Thyroid gland (tissue), 4 donors: ENCODE measurements around the gene SHISA9.

Experiments
- POLR2A ChIP-seq, 2 donors: fragments of 450-650 bp; IDR thresholded peaks; one replicate each; pipeline ENCODE4 v1.6.1; 2017; ENCODE audit warnings: antibody characterized with exemption in 2 of 2, mild to moderate bottlenecking in 2 of 2, moderate library complexity in 1 of 2
- TF ChIP-seq, protein P1 (sequence below), 6 experiments: fragments of 200-600 bp in 3 of 6; fragments of 450-650 bp in 3 of 6; sonication (generic) in 3 of 6; IDR thresholded peaks; one replicate each; pipeline ENCODE4 v1.5.1; 2016 to 2019; ENCODE audit warnings: antibody characterized with exemption in 6 of 6, mild to moderate bottlenecking in 2 of 6, inconsistent platforms in 1 of 6, moderate library complexity in 1 of 6

DNA sequence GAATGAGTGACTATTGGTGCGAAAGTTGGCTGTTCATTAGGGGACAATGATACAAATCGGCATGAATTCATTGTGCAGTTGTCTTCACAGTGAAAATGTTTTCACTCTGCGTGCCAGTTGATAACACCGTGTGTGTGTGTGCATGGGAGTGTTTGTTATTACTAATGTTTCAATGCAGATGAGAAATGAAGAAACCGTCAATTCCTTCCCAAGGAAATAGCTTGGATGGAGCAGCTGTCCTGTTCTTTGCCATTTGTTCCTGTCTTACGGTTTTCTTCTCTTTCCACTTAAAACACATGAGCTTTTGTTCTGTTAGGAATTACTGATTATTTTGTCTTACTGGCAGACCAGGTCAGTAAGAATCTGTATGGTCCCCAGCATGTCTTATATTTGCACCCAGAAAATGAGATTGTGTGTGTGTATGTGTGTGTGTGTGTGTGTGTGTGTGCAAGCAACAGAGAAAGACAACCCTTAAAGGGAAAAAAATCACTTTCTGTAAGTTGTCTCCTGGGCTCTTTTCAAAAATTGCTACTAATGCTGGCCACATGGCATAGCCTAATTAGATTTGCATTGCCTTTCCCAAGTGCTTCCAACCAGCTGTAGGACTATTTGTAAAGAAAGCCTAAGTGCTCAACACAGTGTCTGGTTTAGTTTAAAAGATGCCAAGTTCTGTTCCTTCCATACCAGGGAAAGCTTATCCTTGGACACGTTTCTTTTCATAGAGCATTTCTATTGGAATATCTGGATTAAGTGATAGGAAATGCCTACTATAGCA, 23.8 kb downstream of the SHISA9 start:
- TF ChIP-seq, protein P1, sequence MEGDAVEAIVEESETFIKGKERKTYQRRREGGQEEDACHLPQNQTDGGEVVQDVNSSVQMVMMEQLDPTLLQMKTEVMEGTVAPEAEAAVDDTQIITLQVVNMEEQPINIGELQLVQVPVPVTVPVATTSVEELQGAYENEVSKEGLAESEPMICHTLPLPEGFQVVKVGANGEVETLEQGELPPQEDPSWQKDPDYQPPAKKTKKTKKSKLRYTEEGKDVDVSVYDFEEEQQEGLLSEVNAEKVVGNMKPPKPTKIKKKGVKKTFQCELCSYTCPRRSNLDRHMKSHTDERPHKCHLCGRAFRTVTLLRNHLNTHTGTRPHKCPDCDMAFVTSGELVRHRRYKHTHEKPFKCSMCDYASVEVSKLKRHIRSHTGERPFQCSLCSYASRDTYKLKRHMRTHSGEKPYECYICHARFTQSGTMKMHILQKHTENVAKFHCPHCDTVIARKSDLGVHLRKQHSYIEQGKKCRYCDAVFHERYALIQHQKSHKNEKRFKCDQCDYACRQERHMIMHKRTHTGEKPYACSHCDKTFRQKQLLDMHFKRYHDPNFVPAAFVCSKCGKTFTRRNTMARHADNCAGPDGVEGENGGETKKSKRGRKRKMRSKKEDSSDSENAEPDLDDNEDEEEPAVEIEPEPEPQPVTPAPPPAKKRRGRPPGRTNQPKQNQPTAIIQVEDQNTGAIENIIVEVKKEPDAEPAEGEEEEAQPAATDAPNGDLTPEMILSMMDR (IDR thresholded peaks at IDR 0.05) = no peak
- TF ChIP-seq POLR2A (IDR thresholded peaks at IDR 0.05) = no peak
